Measurements from ENCODE around the gene PDE4D.

DNA sequence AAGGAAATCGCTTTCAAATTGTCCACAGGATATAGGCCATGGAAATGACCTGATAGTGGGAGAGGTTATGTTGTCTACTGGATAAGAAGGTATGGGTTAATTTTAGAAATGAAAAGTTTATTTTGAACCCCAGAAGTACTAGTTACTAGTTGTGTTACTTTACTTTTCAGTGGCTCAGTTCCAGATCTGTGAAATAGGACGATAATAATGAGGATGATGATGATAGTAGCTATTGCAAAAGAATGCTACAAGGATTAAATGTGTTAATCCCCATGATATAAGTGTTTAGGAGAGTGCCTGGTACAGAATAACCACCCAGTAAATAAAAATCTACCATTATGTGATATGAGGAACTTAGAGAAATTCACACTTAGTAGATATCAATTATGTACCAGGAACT, 120.8 kb downstream of the PDE4D start:
- TF ChIP-seq, protein P1, sequence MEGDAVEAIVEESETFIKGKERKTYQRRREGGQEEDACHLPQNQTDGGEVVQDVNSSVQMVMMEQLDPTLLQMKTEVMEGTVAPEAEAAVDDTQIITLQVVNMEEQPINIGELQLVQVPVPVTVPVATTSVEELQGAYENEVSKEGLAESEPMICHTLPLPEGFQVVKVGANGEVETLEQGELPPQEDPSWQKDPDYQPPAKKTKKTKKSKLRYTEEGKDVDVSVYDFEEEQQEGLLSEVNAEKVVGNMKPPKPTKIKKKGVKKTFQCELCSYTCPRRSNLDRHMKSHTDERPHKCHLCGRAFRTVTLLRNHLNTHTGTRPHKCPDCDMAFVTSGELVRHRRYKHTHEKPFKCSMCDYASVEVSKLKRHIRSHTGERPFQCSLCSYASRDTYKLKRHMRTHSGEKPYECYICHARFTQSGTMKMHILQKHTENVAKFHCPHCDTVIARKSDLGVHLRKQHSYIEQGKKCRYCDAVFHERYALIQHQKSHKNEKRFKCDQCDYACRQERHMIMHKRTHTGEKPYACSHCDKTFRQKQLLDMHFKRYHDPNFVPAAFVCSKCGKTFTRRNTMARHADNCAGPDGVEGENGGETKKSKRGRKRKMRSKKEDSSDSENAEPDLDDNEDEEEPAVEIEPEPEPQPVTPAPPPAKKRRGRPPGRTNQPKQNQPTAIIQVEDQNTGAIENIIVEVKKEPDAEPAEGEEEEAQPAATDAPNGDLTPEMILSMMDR (IDR thresholded peaks at IDR 0.05), result no peak
- no peak for TF ChIP-seq EZH2 (IDR thresholded peaks at IDR 0.05; ENCODE audit: borderline replicate concordance, insufficient read depth, low read depth, low read length, poor library complexity, severe bottlenecking)
